GM12874 (cell line): ENCODE data around the gene RGS3.
A peak's percentile ranks its signal among the peaks of the same experiment; 100 is the strongest.

ENCODE experiments used
- CTCF ChIP-seq: IDR thresholded peaks from 2 replicates; pipeline ENCODE4 v1.5.1; 2011; ENCODE audit warnings: low read depth, mild to moderate bottlenecking, control low read depth, low read length, moderate library complexity; ENCODE audit not compliant: insufficient read depth

Gene RGS3

GRCh38 chr9:113428062-113428615 is 35.4 kb upstream of the RGS3 start:
- TF ChIP-seq CTCF = no peak

GRCh38 chr9:113431191-113431590 is 32.3 kb upstream of the RGS3 start:
- TF ChIP-seq CTCF = no peak

GRCh38 chr9:113436728-113437515 is 26.6 kb upstream of the RGS3 start:
- no peak for TF ChIP-seq CTCF

GRCh38 chr9:113444736-113445135 is 18.8 kb upstream of the RGS3 start:
- no peak for TF ChIP-seq CTCF

GRCh38 chr9:113446323-113446740 is 17.2 kb upstream of the RGS3 start:
- peak; percentile 21; the same call in 1 of the 2 replicates for TF ChIP-seq CTCF

GRCh38 chr9:113449376-113449775 is 14.2 kb upstream of the RGS3 start:
- TF ChIP-seq CTCF = no peak

- TF ChIP-seq CTCF = no peak
Measured at GRCh38 chr9:113452113-113452605, 11.4 kb upstream of the RGS3 start.
